MCF 10A (cell line): Measurements from ENCODE around the gene SND1. TPM values are rescaled to one million over a fixed set of nuclear protein-coding genes. Genes with fewer than 3 reads are reported as not detected.
A peak's percentile ranks its signal among the peaks of the same experiment; 100 is the strongest.

Experiments used
- BruUV-seq: library from RNA; stranded (reverse); fragments of 400-500 nt; replicated peaks from 2 replicates; lab custom pipeline; 2021; lab: Mats Ljungman, UMichigan
- CTCF ChIA-PET: fragments of 300-600 bp; sonication (Branson Sonifier 250); formaldehyde crosslinking; extraction: SDS; loops from one replicate; lab custom pipeline; 2021; ENCODE audit warnings: antibody characterized with exemption, inconsistent platforms; lab: Yijun Ruan, JAX
- POLR2A ChIA-PET: fragments of 300-600, 350-650 bp; sonication (Branson Sonifier 250); formaldehyde crosslinking; extraction: SDS; loops from one replicate; lab custom pipeline; 2020; ENCODE audit warnings: antibody characterized with exemption, inconsistent platforms; lab: Yijun Ruan, JAX
- DNase-seq: peaks from one replicate; pipeline ENCODE4 v3.0.0-alpha.2; 2018; ENCODE audit not compliant: unreplicated experiment
- H3K27ac Mint-ChIP-seq: one replicate; pipeline ENCODE4 v1.8.0; 2022; ENCODE audit warnings: mild to moderate bottlenecking, low read depth, mixed read lengths; ENCODE audit not compliant: unreplicated experiment
- H3K27me3 Mint-ChIP-seq: one replicate; pipeline ENCODE4 v1.8.0; 2022; ENCODE audit warnings: mixed read lengths; ENCODE audit not compliant: insufficient read depth, unreplicated experiment
- H3K36me3 Mint-ChIP-seq: one replicate; pipeline ENCODE4 v1.8.0; 2022; ENCODE audit warnings: mild to moderate bottlenecking, moderate library complexity, mixed read lengths; ENCODE audit not compliant: insufficient read depth, unreplicated experiment
- H3K4me1 Mint-ChIP-seq: one replicate; pipeline ENCODE4 v1.8.0; 2022; ENCODE audit warnings: mixed read lengths; ENCODE audit not compliant: insufficient read depth, unreplicated experiment
- H3K4me3 Mint-ChIP-seq: one replicate; pipeline ENCODE4 v1.8.0; 2022; ENCODE audit warnings: mild to moderate bottlenecking, moderate library complexity, mixed read lengths; ENCODE audit not compliant: unreplicated experiment
- H3K9me3 Mint-ChIP-seq: one replicate; pipeline ENCODE4 v1.8.0; 2022; ENCODE audit warnings: mixed read lengths; ENCODE audit not compliant: unreplicated experiment
- intact Hi-C: fragments of 100-400 bp; cut with micrococcal nuclease; formaldehyde crosslinking; loops from 2 replicates; pipeline ENCODE4 v1.14.1; 2022
- total RNA-seq: library from RNA; stranded (reverse); gene quantifications from 2 replicates; pipeline ENCODE4 v1.2.3, GENCODE V29; 2022
- TF ChIP-seq, protein P1 (sequence below): fragments of 200-600 bp; IDR thresholded peaks from one replicate; pipeline ENCODE4 v1.8.0; 2022; ENCODE audit warnings: antibody characterized with exemption, mild to moderate bottlenecking; ENCODE audit not compliant: unreplicated experiment

SND1 gene
- total RNA-seq, 1 experiment from 2014 or later: 297 TPM

DNA sequence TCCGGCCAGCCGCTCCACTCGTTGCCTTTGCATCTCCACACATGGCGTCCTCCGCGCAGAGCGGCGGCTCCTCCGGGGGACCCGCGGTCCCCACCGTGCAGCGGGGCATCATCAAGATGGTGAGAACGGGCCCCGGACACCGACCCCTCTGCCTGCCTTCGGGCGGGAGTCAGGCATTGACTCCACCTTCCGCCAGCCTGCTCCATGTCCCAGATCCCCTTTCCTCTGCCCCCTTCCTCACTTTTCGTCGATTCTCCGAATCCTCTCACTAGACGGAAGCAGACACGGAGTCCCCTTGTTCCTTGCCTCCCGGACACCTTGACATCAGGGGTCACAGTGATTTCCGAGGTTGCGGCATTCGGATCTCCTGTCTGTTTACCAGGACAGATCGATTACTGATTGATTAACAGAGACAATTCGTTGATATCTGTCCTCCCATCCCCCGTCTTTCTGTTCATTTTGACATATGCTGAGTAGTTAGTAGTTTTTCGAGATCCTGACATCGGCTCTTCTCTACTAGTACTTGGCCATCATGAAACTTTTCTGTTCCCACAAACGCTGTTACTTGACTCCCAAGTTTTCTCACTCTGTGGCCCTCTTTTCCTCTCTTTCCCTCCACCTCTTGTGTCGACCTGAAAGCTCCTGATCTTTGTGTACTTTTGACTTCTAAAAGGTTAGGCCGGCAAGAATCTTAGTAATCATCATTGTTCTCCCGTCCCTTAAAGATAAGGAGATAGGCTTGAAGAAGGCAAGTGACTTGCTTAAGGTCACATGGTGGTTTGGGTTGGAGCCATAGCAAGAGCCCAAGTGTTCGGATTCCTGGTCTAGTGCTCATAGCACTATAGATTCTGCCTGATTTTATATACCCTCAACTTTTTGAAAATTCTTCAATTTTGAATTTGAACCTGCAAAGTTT, 597 bp downstream of the SND1 start:
- ChIA-PET CTCF (no interaction called here), POLR2A (interaction anchor here (0.7 to 2.9 kb wide), 10 partner anchors 14 to 425 kb away, joined by 3 to 25 read pairs (median 4); partner anchors contain the start of genes ARF5, GCC1 and ZNF800)
- H3K27me3 Mint-ChIP-seq: no peaks in the 10 kb centered on the region
- no peaks in the 10 kb centered on the region for H3K9me3 Mint-ChIP-seq
- no peak overlapping the region for H3K4me3 Mint-ChIP-seq
- TF ChIP-seq, protein P1, sequence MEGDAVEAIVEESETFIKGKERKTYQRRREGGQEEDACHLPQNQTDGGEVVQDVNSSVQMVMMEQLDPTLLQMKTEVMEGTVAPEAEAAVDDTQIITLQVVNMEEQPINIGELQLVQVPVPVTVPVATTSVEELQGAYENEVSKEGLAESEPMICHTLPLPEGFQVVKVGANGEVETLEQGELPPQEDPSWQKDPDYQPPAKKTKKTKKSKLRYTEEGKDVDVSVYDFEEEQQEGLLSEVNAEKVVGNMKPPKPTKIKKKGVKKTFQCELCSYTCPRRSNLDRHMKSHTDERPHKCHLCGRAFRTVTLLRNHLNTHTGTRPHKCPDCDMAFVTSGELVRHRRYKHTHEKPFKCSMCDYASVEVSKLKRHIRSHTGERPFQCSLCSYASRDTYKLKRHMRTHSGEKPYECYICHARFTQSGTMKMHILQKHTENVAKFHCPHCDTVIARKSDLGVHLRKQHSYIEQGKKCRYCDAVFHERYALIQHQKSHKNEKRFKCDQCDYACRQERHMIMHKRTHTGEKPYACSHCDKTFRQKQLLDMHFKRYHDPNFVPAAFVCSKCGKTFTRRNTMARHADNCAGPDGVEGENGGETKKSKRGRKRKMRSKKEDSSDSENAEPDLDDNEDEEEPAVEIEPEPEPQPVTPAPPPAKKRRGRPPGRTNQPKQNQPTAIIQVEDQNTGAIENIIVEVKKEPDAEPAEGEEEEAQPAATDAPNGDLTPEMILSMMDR: no peak
- DNase-seq: peak; percentile 30
- H3K27ac Mint-ChIP-seq: no peak overlapping the region
- H3K4me1 Mint-ChIP-seq: peaks cover 35% of the 10 kb centered on the region
- BruUV-seq: TSS peak; percentile 42
- peaks cover 12% of the 10 kb centered on the region for H3K36me3 Mint-ChIP-seq
- intact Hi-C loops: no loop called here

DNA sequence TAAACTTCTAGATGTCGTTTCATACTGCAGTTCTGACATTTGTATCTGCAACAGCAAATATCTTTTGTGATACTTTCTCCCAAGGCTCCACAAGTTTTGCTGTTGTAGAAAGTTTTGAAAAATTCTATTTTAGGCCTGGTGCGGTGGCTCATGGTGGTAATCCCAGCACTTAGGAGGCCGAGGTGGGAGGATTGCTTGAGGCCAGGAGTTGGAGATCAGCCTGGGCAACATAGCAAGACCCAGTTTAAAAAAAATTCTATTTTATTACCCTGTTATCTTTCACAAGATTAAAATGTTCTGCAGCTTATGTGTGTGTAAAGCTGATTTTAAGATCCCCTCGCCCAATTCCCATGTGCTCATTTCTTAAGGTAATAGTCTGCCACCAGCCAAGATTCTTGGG, 1.4 kb downstream of the SND1 start:
- no peak for DNase-seq
- TF ChIP-seq, protein P1: no peak
- Mint-ChIP-seq H3K27ac (peak overlapping the region; percentile 40), H3K27me3 (no peaks in the 10 kb centered on the region), H3K4me3 (no peak overlapping the region), H3K4me1 (peaks cover 39% of the 10 kb centered on the region), H3K9me3 (no peaks in the 10 kb centered on the region), H3K36me3 (peaks cover 20% of the 10 kb centered on the region)
- ChIA-PET POLR2A (interaction anchor here (0.7 to 2.9 kb wide), 6 partner anchors 13 to 363 kb away, joined by 3 to 17 read pairs (median 4); partner anchors contain the start of genes ARF5, GCC1 and ZNF800), CTCF (interaction anchor here (1.0 kb wide), 1 partner anchor 24 kb away, joined by 3 read pairs; no protein-coding TSS in a partner anchor)
- intact Hi-C loops: no loop called here
- BruUV-seq: no TSS peak

DNA sequence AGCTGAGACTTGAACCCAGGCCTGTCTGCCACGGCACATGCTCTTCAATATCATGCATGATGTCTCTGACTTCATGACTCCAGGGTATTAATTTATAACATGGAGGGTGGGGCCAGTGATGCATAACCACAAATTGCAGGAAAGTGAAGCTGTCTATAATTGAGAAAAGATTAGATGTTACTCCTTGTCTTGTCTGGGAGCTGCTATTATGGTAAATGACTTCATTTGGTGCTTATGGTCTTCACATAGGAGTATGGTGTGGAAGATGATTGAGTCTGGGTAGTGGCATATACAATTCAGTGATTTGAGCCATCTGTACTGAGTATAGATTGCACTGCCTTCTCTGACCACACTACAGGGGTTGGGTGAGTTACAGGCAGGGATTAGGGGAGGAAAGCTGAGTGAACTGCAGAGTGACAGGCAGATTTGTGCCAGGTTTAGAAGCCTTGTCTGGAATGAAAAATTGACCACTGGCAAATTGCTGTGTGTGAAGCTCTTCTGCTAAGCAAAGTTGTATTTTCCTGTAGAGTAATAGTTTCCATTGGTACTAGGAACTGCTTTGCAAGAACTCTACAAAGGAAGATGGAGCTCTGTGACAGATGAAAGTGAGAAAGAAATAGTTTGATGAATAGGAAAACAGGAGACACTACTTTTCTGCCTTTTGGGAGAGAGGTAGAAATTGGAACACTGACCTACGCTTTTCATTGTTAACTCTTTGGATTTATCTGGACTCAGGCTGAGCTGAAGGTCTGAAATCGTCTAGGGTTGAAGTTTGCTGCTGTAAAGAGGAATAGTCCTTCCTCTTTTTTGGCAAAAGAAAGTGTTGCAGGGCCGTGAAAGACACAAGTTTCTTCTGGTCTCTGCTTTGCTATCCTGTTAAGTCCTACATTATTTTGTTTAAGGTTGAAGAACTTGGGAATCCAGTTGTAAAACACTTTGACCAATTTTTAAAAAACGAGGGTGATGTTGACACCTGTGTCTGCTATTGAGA, 2.7 kb downstream of the SND1 start:
- no TSS peak for BruUV-seq
- Mint-ChIP-seq H3K4me1 (peaks cover 48% of the 10 kb centered on the region), H3K27ac (peak overlapping the region; percentile 40), H3K4me3 (no peak overlapping the region), H3K36me3 (peaks cover 30% of the 10 kb centered on the region), H3K9me3 (no peaks in the 10 kb centered on the region), H3K27me3 (no peaks in the 10 kb centered on the region)
- intact Hi-C loops: no loop called here
- peak; percentile 24 for DNase-seq
- TF ChIP-seq, protein P1: no peak
- ChIA-PET POLR2A (interaction anchor here (0.6 to 2.1 kb wide), 6 partner anchors 9 to 664 kb away, joined by 3 to 9 read pairs (median 4); partner anchors contain the start of genes GCC1 and ZNF800), CTCF (interaction anchor here (0.5 to 1.0 kb wide), 3 partner anchors 22 to 73 kb away, joined by 3 read pairs; no protein-coding TSS in a partner anchor)
